ENCODE data around the gene ITGA11.

Gene ITGA11

DNA sequence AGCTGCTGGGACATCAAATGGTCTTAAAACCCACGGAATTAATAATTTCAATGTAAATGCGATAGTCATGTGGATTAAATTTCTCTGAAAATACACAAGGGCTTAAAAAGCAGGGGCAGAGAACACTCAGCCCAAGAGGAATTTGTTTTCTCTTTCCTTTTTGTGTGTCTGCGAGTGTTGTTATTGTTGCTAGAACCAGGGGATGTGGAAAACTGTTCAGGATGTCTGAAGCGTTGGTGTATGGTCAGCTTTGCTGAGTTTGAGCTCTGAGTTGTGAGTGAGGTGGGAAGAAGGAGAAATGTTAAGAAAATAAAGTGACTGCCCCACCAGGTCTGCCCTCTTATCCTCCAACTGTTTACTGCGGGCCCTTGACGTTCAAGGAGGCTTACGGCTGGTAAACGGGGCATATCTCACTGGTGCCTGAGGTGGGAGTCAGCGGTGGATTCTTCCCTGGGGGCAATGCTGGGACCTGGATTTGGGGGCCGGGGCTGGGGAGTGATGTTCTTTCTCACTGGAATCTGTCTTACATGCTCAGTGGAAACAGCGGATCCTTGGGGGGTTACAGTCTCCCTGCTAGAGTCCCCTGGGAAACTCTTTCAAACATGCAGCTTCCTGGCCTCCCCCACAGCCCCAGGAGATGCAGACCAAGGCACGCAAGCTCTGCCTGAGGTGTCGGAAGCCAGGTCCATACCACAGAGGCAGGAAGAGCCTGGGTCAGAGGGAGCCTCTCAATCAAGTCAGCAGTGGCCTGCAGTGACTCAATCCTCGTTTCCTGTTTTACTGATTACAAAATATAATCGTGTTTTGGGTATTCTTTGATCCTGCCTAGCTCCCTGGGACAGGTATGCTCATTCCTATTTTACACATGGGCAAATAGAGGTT lies 41.8 kb downstream of the ITGA11 start:
- DNase-seq (ENCODE audit: low read depth in 2 of 2): no peak

DNA sequence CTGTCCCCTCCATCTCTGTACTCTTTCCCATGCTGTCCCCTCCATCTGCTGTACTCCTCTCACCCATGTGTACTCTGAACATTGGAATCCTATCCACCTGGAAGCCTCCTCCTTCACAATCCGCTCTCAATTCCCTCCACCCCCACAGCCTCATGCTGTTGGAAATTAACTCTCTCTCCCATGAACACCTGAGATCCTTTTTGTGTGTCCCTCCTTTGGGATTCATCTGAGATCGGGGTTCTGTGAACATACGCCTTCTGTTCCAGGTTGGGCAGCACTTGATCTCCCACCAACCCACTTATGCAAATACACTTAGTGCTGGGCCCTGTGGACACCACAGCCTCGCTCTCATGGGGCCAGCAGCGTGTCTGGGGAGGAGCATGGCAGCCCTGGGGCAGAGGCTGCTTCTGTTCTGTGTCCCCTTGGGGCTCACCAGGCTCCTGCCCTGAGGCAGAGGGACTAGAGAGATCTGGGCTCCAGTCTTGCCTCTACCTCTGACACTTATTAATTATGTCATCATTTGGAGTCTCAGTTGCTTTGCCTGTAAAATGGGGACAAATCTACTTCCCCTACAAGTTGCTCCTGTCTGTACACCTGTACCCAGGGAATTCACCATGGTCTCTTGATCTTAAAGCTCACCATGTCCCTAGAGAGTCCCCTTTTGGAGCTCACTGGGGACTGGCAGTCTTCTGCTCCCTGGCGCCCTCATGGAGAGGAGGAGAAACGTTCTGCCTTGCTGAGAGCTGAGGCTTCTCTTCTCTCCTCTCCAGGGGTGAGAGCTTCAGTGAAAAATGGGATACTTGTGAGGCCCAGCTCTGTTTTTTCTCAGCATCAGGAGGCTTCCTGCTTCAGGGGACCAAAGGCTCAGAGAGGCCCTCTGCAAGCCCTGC lies 42.7 kb downstream of the ITGA11 start:
- no peak for DNase-seq (ENCODE audit: low read depth in 2 of 2)

DNA sequence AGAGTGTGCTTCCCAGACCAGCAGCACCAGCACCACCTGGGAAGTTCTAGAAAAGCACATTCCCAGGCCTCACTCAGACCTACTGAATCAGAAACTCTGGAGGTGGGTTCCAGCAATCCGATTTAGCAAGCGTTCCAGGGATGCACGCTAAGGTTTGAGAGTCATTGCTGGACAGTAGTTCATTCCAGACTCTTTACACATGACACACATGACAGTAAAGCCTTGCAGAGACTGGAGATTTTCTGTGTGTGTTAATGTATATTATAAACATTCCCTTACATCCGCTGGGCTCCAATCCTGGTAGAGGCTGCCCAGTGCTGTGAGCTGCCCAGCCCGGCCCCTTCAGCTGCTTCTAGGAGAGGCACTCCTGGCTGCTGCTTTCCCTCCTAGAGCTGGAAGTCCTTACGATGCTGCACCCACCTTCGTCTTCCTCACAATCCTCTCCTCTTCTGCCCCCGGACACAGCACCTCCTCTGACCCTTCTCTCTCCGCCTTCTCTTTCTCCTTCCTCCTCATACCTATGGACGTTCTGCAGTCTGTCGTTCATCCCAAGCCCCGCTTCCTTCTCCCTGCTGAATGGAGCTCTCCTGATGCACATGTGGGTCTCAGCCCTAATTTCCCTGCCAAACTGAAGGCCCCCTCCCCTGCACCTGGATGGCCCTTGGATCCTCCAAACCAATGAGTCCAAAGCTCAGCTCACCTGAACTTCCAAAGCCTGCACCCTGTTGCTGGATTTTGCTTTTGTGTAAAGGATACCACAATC lies 44.4 kb downstream of the ITGA11 start:
- no peak for DNase-seq (ENCODE audit: low read depth in 2 of 2)

- DNase-seq (ENCODE audit: low read depth in 2 of 2): no peak
These were observed 45.2 kb downstream of the ITGA11 start for GRCh38 chr15:68386587-68387288.

DNA sequence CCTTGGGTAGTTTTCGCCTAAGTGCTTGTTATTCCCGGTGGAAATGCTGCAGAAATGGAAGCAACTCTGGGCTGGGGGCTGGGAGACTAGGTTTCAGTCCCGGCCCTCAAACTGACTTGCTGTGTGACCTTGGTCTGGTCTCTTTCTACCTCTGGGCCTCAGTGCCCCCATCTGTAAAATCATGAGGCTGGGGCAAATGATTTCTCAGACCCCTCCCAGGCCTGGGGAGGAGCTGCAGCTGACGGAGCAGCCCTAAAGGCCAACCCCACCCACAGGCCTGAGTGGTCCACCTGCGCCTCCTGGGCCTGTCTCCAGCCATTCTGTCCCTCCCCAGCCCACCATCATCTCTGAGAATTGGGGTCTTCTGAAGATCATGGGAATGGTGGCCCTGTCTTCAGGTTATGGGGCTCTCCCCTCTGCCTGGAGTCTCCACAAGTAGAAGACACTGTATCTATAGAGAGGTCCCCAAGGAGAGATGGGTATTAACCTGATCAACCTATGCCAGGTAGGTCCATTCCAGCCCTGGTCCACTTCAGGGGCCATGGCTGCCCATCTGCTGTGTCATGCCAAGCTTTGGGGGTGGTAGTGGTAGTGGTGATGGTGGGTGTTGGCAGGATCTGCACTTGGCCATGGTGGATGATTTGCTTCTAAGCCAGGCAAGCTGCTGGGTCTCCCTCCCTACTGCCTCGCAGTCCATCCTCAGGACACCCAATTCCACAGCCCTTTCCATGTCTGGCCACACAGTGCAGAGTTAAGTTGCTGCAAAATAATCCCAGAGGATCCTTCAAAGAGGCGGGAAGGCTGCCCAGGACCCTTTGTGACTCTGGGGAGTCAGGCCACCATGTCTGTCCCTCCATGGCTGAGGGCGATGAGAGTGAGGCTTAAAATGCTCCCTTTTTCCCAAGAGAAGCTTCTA lies 46.0 kb downstream of the ITGA11 start:
- DNase-seq (ENCODE audit: low read depth in 2 of 2): no peak

- DNase-seq (ENCODE audit: low read depth in 2 of 2): no peak
These were observed 46.8 kb downstream of the ITGA11 start for GRCh38 chr15:68385240-68385561.

DNA sequence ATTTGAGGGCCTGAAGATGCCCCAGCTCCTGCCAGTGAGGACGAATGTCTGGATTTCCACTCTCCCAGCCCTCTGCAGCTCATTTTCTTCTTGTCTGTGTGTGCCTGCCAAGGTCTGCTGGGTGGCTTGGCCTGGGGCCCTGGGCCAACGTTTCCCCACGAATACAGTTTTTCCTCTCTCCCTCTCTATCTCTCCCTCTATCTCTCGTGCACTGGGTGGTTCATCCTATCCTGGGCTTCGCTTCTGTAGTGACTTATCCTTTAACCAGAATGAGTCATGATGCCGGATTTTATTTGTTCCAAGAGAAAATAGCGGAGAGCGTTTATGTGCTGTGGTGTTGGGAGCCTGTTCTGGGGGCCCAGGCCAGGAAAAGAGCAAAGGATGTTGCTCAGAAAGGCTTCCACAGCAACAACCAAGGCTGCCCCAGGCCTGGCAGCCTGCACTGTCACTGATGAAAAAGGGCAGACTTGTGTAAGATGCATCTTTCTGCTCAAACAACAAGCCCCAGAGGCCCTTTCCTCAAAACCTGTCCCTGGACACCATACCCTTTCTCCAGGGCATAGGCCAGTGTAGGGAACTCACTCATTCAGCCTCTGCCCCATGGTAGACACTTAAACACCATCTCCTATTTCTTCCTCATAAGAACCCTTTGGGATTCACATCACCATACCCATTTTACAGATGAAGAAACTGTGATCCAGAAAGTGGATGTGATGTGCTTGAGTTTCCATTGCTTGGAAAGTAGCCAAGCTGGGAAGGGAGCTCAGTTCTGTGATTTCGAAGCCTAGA lies 47.3 kb downstream of the ITGA11 start:
- no peak for DNase-seq (ENCODE audit: low read depth in 2 of 2)

GRCh38 chr15:68383161-68384074 lies 48.5 kb downstream of the ITGA11 start:
- peak in 1 of 2 donors; percentile 46 for DNase-seq (ENCODE audit: low read depth in 2 of 2)

- DNase-seq (ENCODE audit: low read depth in 2 of 2): no peak
These were observed 49.5 kb downstream of the ITGA11 start for GRCh38 chr15:68382286-68383007.

GRCh38 chr15:68380456-68380855 lies 51.5 kb downstream of the ITGA11 start:
- DNase-seq (ENCODE audit: low read depth in 2 of 2): no peak

GRCh38 chr15:68379759-68380290 lies 52.1 kb downstream of the ITGA11 start:
- no peak for DNase-seq (ENCODE audit: low read depth in 2 of 2)

GRCh38 chr15:68379058-68379758 lies 52.8 kb downstream of the ITGA11 start:
- no peak for DNase-seq (ENCODE audit: low read depth in 2 of 2)

GRCh38 chr15:68378595-68378994 lies 53.4 kb downstream of the ITGA11 start:
- no peak for DNase-seq (ENCODE audit: low read depth in 2 of 2)

DNA sequence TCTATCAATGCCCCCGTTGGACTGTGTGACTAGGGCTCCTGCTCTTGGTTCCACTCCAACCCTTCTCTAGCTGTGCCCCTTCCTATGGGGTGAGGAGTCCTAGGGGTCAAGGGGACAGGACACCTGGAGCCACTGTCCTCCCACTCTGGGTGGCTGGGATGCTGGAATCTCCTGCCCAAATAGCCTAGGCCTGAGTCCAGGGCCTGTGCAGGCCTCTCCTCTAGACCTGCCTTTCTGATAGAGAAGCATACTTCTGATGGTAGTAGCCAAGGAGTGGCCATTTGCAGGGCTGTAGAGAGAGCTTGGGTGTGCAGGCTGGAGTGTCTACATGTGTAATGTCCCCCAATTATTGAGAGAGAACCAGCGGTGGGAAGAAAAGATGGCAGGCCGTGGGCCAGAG lies 54.2 kb downstream of the ITGA11 start:
- DNase-seq (ENCODE audit: low read depth in 2 of 2): no peak

- DNase-seq (ENCODE audit: low read depth in 2 of 2): no peak
These were observed 55.4 kb downstream of the ITGA11 start for GRCh38 chr15:68376447-68377060.

DNA sequence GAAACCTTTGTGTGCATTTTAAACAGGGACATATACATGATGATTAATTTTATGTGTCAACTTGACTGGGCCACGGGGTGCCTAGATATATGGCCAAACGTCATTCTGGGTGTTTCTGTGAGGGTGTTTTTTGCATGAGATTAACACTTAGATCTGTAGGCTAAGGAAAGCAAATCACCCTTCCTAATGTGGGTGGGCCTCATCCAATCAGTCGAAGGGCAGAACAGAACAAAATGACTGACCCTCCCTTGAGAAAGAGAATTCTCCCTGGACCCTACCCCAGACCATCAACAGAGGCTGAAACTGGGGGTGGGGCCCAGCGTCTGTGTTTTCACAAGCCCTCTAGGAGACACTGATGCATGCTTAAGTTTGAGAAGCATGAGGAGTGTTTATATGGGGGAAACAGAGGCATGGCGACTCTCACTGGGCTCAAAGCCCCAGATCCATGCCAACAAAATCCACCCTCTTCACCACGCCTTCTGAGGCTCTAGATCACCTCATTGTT lies 56.2 kb downstream of the ITGA11 start:
- DNase-seq (ENCODE audit: low read depth in 2 of 2): no peak
